Activated naive CD4-positive, alpha-beta T cell treated with anti-CD3 and anti-CD28 coated beads, Interleukin-2, amount 50 U/mL, for 24 hours (primary cell): ENCODE measurements around the gene NOP56.

ENCODE experiments used
- H3K27ac Mint-ChIP-seq: one replicate; pipeline ENCODE4 v1.8.0; 2021; ENCODE audit warnings: mild to moderate bottlenecking, mixed read lengths
- H3K27me3 Mint-ChIP-seq: one replicate; pipeline ENCODE4 v1.8.0; 2021; ENCODE audit warnings: mixed read lengths
- H3K36me3 Mint-ChIP-seq: one replicate; pipeline ENCODE4 v1.8.0; 2021; ENCODE audit warnings: mixed read lengths
- H3K4me1 Mint-ChIP-seq: one replicate; pipeline ENCODE4 v1.8.0; 2021; ENCODE audit warnings: mixed read lengths
- H3K4me3 Mint-ChIP-seq: one replicate; pipeline ENCODE4 v1.8.0; 2021; ENCODE audit warnings: mild to moderate bottlenecking, mixed read lengths
- H3K9me3 Mint-ChIP-seq: one replicate; pipeline ENCODE4 v1.8.0; 2021; ENCODE audit warnings: mixed read lengths

NOP56 gene

GRCh38 chr20:2699775-2700413 is 47.5 kb downstream of the NOP56 start:
- Mint-ChIP-seq H3K27ac (no peak overlapping the region), H3K27me3 (peaks cover 6% of the 10 kb centered on the region), H3K4me1 (no peaks in the 10 kb centered on the region), H3K36me3 (peaks cover 1% of the 10 kb centered on the region), H3K9me3 (no peaks in the 10 kb centered on the region), H3K4me3 (no peak overlapping the region)

GRCh38 chr20:2700913-2701620 is 48.6 kb downstream of the NOP56 start:
- Mint-ChIP-seq H3K4me1 (no peaks in the 10 kb centered on the region), H3K27ac (no peak overlapping the region), H3K9me3 (no peaks in the 10 kb centered on the region), H3K36me3 (no peaks in the 10 kb centered on the region), H3K27me3 (peaks cover under 1% of the 10 kb centered on the region), H3K4me3 (no peak overlapping the region)

GRCh38 chr20:2701671-2702081 is 49.2 kb downstream of the NOP56 start:
- Mint-ChIP-seq H3K27ac (no peak overlapping the region), H3K27me3 (no peaks in the 10 kb centered on the region), H3K36me3 (no peaks in the 10 kb centered on the region), H3K9me3 (no peaks in the 10 kb centered on the region), H3K4me3 (no peak overlapping the region), H3K4me1 (no peaks in the 10 kb centered on the region)

GRCh38 chr20:2703716-2704475 is 51.5 kb downstream of the NOP56 start:
- H3K36me3 Mint-ChIP-seq = no peaks in the 10 kb centered on the region
- H3K9me3 Mint-ChIP-seq = no peaks in the 10 kb centered on the region
- no peak overlapping the region for H3K4me3 Mint-ChIP-seq
- no peak overlapping the region for H3K27ac Mint-ChIP-seq
- H3K27me3 Mint-ChIP-seq = no peaks in the 10 kb centered on the region
- no peaks in the 10 kb centered on the region for H3K4me1 Mint-ChIP-seq

- Mint-ChIP-seq H3K9me3 (no peaks in the 10 kb centered on the region), H3K27me3 (no peaks in the 10 kb centered on the region), H3K36me3 (no peaks in the 10 kb centered on the region), H3K27ac (no peak overlapping the region), H3K4me1 (no peaks in the 10 kb centered on the region), H3K4me3 (no peak overlapping the region)
Measured at GRCh38 chr20:2705931-2706645, 53.7 kb downstream of the NOP56 start.

- Mint-ChIP-seq H3K27ac (no peak overlapping the region), H3K4me3 (no peak overlapping the region), H3K4me1 (no peaks in the 10 kb centered on the region), H3K27me3 (no peaks in the 10 kb centered on the region), H3K36me3 (no peaks in the 10 kb centered on the region), H3K9me3 (no peaks in the 10 kb centered on the region)
Measured at GRCh38 chr20:2706688-2707352, 54.4 kb downstream of the NOP56 start.

- no peaks in the 10 kb centered on the region for H3K9me3 Mint-ChIP-seq
- no peaks in the 10 kb centered on the region for H3K36me3 Mint-ChIP-seq
- H3K4me1 Mint-ChIP-seq = no peaks in the 10 kb centered on the region
- no peak overlapping the region for H3K4me3 Mint-ChIP-seq
- no peak overlapping the region for H3K27ac Mint-ChIP-seq
- no peaks in the 10 kb centered on the region for H3K27me3 Mint-ChIP-seq
Measured at GRCh38 chr20:2707353-2708072, 55.1 kb downstream of the NOP56 start.
